ENCODE measurements around the gene CATSPERD. TPM values are rescaled to one million over a fixed set of nuclear protein-coding genes. Genes with fewer than 3 reads are reported as not detected.

CATSPERD gene
- total RNA-seq, 2 donors from 2014 or later, result not detected

DNA sequence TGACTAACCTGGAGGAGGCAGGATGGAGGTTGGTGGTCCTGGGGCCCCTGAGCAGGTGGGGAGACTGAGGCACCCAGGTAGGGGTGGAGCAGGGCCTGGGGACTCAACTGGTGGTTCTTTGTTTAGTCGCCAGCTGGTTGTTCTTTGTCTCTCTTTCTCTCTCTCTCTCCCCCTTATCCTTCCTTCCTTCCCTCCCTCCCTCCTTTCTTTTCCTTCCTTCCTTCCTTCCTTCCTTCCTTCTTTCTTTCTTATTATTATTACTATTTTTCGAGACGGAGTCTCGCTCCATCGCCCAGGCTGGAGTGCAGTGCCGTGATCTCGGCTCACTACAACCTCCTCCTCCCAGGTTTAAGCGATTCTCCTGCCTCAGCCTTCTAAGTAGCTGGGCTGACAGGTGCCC, 77.8 kb downstream of the CATSPERD start:
- Histone ChIP-seq H3K27ac (no peak overlapping the region), H3K27me3 (no peaks in the 10 kb centered on the region), H3K9me3 (no peaks in the 10 kb centered on the region), H3K4me3 (no peak overlapping the region), H3K4me1 (no peaks in the 10 kb centered on the region), H3K9ac (ENCODE audit: low read depth in 2 of 2, low read length in 2 of 2) (no peak overlapping the region), H3K36me3 (no peaks in the 10 kb centered on the region)
- intact Hi-C loops (cut with DNase I), result no loop called here
- TF ChIP-seq, protein P1, sequence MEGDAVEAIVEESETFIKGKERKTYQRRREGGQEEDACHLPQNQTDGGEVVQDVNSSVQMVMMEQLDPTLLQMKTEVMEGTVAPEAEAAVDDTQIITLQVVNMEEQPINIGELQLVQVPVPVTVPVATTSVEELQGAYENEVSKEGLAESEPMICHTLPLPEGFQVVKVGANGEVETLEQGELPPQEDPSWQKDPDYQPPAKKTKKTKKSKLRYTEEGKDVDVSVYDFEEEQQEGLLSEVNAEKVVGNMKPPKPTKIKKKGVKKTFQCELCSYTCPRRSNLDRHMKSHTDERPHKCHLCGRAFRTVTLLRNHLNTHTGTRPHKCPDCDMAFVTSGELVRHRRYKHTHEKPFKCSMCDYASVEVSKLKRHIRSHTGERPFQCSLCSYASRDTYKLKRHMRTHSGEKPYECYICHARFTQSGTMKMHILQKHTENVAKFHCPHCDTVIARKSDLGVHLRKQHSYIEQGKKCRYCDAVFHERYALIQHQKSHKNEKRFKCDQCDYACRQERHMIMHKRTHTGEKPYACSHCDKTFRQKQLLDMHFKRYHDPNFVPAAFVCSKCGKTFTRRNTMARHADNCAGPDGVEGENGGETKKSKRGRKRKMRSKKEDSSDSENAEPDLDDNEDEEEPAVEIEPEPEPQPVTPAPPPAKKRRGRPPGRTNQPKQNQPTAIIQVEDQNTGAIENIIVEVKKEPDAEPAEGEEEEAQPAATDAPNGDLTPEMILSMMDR (IDR thresholded peaks at IDR 0.05), result no peak
- no peak for DNase-seq

DNA sequence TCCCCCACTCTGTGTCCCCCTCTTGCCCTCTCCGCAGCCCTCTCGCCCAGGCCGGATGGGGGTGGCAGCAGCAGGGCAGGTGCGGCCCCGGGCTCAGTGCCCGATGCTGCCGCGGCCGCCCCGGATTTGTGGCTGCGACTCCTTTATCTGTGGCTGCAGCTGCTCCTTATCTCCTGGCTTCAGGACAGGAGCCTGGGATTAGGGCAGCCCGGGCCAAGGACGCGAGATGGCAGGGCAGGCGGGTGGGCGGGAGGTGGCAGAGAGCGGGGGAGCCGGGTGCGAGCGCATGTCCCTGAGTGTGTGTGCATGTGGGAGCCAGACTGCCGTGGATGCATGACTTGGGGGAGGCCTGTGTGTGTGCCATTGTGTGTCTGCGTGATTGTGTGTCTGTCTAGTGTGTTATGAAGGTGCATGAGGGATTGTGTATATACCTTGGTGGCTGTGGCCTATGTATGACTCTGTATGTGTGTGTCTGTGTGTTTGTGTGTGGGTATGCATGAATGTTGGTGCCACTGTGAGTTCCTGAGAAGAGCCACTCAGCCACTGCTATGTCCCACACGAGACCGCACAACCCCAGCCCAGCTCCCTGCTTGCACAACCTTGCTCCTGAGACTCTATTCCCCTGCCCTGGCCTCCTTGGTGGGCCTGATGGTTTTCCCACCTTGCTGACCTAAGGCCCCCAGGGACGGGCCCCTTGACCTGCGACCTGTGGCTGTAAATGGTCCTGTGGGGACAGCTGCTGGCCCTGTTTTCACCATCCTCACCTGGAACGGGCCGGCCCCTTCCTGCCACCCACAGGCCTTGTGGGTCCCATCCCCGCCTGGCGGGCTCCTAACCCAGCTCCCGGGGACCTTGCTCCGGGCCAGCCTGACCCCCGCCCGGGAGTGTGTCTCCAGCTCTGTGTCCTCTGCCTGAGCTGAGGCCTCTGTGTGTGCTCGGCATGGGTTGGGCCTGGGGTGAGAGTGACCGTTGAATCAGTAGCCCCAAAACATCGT, 79.1 kb downstream of the CATSPERD start:
- Histone ChIP-seq H3K27ac (no peak overlapping the region), H3K4me1 (peaks cover 4% of the 10 kb centered on the region), H3K36me3 (no peaks in the 10 kb centered on the region), H3K9ac (ENCODE audit: low read depth in 2 of 2, low read length in 2 of 2) (no peak overlapping the region), H3K4me3 (no peak overlapping the region), H3K27me3 (no peaks in the 10 kb centered on the region), H3K9me3 (no peaks in the 10 kb centered on the region)
- TF ChIP-seq, protein P1 (IDR thresholded peaks at IDR 0.05), result no peak
- intact Hi-C loops (cut with DNase I), result loop anchor here (10.0 kb wide), 1 partner anchor 225 kb away; no protein-coding TSS in a partner anchor
- DNase-seq, result peak; percentile 45

DNA sequence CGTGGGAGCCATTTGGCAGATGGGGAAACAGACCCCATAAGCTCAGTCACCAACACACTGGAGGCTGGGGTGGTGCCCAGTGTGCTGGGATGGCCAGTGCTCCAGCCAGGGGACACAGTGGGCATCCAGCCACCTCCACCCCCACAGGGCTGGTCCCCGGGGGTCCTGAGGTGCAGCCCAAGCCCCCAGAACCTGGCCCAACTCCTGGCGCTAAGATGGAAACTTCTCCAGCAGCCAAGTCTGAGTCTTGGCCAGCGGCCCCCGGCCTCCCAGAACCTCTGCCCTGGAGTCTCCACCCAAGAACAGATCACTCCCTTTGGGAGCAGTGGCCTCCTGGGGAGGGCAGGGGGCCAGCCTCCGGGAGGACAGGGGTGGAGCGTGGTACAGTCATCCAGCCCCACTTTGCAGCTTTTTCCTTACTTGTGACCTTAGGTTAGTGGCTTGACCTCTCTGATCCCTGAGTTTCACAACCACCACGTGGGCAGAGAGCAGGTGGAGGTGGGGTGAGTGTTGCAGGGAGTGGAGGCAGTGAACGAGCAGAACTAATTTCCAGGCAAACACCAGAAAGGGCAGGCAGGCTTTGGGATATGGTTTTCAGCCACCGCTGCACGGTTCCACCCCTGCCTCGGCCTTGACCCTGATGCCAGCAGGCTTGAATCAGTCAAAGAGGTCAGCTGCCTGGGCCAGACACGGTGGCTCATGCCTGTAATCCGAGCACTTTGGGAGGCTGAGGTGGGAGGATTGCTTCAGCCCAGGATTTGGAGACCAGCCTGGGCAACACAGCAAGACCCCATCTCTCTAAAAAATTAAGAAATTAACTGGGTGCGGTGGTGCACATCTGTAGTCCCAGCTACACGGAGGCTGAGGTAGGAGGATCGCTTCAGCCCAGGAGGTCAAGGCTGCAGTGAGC, 80.2 kb downstream of the CATSPERD start:
- no peak for DNase-seq
- no peak overlapping the region for H3K9ac ChIP-seq (ENCODE audit: low read depth in 2 of 2, low read length in 2 of 2)
- no peaks in the 10 kb centered on the region for H3K27me3 ChIP-seq
- TF ChIP-seq, protein P1 (IDR thresholded peaks at IDR 0.05), result no peak
- no peak overlapping the region for H3K4me3 ChIP-seq
- H3K9me3 ChIP-seq, result no peaks in the 10 kb centered on the region
- no peak overlapping the region for H3K27ac ChIP-seq
- intact Hi-C loops (cut with DNase I), result loop anchor here (10.0 kb wide), 1 partner anchor 224 kb away; no protein-coding TSS in a partner anchor
- H3K4me1 ChIP-seq, result peaks cover 4% of the 10 kb centered on the region
- no peaks in the 10 kb centered on the region for H3K36me3 ChIP-seq

DNA sequence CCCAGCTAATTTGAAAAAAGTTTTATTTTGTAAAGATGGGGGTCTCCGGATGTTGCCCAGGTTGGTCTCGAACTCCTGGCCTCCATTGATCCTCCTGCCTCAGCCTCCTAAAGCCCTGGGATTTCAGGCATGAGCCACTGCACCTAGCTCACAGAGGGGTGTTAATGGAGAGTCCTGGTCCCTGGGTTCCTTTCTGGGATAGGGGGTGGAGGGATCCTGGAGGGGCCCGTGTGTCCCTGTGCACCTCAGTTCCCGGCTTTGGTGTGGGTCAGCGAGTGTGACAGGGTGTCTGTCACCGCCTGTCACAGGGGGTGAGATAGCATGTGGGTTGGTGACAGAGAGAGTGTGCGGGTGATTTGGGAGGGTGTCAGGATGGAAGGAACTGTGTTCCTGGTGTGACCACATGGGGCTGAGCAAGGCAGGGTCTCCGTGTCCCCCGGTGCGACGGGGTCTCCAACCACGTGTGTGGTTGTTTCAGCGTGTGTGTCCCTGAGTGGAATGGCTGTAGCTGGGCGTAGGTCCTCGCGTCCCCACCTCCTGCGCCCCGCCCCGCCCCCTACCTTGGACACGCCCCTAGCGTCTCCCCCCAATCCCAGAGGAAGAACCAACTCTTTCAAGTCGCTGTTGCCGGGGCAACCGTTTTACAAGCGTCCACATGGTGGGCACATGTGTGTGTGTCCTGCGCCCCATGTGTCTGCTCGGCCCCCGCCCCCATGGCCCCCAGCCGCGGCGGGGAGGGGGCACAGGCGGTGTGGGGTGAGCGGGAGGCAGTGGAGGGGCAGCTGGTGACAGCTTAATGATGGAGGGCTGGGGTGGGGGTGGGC, 81.6 kb downstream of the CATSPERD start:
- H3K27me3 ChIP-seq, result no peaks in the 10 kb centered on the region
- H3K36me3 ChIP-seq, result no peaks in the 10 kb centered on the region
- TF ChIP-seq, protein P1 (IDR thresholded peaks at IDR 0.05), result no peak
- intact Hi-C loops (cut with DNase I), result loop anchor here (10.0 kb wide), 1 partner anchor 223 kb away; no protein-coding TSS in a partner anchor
- no peaks in the 10 kb centered on the region for H3K9me3 ChIP-seq
- H3K4me3 ChIP-seq, result no peak overlapping the region
- H3K9ac ChIP-seq (ENCODE audit: low read depth in 2 of 2, low read length in 2 of 2), result no peak overlapping the region
- no peak overlapping the region for H3K27ac ChIP-seq
- DNase-seq, result no peak
- H3K4me1 ChIP-seq, result peaks cover 4% of the 10 kb centered on the region

Data from colonic mucosa (tissue), 4 donors.